Body of pancreas (tissue), 4 donors: ENCODE data around the gene ASMTL.

Experiments
- POLR2A ChIP-seq, 3 donors: fragments of 450-650 bp; IDR thresholded peaks; one replicate each; pipeline ENCODE4 v1.6.1; 2016; ENCODE audit warnings: antibody characterized with exemption in 3 of 3, mild to moderate bottlenecking in 2 of 3
- TF ChIP-seq, protein P1 (sequence below), 7 experiments: fragments of 450-650 bp in 4 of 7; fragments of 200-600 bp in 3 of 7; sonication (generic) in 3 of 7; IDR thresholded peaks; one replicate each; pipeline ENCODE4 v1.5.1; 2016 to 2019; ENCODE audit warnings: antibody characterized with exemption in 7 of 7

DNA sequence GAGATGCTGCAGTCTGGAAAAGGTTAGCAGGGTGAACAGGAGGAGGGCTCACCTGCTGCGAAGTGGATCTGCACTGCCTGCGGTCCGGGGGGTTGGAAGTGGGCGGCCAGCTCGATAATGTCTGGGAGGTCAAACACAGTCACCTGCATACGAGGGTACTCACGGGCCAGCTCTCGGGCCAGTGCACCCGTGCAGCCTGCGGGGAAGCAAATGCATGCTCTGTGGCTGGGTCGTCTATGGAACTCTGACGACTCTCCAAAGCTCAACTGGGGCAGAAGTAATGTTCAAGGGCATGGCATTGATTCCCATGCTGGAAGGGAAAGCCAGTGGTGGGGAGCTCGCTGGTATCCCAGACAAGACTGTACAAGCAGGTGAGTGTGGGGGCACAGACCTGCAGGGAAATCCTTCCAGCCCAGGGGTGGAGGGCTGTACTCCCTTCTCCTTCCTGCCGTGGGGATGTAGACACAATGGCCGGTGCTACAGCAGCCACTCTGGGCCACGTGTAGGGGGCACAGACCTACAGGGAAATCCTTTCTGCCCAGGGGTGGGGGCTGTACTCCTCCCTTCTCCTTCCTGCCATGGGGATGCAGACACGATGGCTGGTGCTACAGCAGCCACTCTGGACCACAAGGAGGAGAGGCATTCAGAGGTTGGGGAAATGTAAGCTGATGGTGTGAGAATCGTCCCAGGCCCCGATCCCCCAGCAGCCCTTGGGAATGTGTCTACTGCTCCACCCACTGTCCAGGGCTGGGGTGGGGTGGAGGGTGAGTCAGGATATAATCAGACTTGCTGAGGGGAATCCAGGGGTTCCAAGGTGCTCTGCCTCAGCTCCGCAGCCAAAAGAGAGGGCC lies 34.6 kb downstream of the ASMTL start:
- TF ChIP-seq, protein P1, sequence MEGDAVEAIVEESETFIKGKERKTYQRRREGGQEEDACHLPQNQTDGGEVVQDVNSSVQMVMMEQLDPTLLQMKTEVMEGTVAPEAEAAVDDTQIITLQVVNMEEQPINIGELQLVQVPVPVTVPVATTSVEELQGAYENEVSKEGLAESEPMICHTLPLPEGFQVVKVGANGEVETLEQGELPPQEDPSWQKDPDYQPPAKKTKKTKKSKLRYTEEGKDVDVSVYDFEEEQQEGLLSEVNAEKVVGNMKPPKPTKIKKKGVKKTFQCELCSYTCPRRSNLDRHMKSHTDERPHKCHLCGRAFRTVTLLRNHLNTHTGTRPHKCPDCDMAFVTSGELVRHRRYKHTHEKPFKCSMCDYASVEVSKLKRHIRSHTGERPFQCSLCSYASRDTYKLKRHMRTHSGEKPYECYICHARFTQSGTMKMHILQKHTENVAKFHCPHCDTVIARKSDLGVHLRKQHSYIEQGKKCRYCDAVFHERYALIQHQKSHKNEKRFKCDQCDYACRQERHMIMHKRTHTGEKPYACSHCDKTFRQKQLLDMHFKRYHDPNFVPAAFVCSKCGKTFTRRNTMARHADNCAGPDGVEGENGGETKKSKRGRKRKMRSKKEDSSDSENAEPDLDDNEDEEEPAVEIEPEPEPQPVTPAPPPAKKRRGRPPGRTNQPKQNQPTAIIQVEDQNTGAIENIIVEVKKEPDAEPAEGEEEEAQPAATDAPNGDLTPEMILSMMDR (IDR thresholded peaks at IDR 0.05) = no peak
- TF ChIP-seq POLR2A (IDR thresholded peaks at IDR 0.05) = no peak
